ELF-1 (cell line): ENCODE results near the gene CACNG1.

Experiments
- DNase-seq: peaks from one replicate; pipeline ENCODE4 v3.0.0-alpha.2; 2016; ENCODE audit warnings: low read depth, low spot score

Gene CACNG1

DNA sequence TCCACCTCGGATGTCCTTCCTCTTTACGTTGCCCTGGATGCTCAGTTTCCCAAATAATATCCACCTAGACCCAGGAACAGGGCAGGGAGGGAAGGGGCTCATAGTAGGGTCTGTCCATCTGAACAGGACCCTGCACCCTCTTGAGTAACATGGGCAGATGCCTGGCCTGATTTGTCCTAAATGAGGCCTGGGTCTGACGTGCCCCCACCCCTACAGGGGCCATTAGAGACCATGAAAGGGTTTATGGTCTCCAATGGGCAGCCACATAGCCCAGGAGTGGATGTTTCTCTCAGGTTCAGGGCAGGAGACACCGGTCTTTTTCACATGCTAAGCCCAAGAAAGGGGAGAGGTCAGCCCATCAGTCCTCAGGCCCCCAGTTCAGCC is 6.8 kb downstream of the CACNG1 start:
- DNase-seq = no peak

DNA sequence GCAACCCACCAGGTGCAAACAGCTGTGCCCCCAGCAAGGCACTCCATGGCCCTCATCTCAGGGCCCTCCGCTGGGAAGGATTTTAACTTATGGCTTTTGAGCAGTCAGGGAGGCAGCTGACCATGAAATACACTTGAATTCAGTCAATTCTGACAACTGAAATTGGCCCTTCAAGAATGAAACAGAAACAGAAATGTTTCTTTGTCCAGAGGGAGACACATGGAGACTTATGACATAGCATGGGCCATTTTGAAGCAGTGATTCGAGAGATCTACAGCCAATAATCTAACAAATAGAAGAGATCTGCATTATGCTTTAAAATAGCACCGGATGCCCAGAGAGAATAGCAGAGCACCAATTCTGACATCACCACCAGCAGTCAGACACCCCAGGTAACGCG is 7.5 kb downstream of the CACNG1 start:
- no peak for DNase-seq

DNA sequence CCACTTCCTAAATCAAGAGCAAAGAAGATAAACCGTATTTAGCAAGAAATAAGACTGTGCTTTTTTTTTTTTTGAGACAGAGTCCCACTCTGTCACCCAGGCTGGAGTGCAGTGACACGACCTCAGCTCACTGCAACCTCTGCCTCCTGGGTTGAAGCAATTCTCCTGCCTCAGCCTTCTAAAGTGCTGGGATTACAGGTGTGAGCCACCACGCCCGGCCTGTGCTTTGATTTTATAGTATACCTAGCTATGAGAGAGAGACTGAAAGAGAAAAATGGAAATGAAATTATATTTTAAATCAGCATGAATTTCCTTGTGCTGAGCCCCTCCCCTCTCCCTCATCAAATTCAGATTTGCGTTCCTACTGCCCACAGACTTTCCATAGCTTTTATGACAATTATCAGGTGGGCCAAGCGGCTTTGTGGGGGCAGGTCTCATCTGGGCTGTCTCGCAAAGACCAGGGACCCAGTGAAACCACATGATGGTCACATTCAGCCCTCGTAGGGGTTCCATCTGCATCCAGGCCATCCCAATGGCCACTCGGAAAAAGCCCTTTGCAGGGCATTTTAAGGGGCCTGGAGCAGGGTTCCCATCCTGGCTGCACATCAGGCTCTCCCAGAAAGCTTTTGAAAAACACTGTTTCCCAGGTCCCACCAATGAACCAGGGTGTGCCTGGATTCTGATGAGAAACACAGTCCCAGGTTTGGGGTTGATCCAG is 8.5 kb downstream of the CACNG1 start:
- no peak for DNase-seq

DNA sequence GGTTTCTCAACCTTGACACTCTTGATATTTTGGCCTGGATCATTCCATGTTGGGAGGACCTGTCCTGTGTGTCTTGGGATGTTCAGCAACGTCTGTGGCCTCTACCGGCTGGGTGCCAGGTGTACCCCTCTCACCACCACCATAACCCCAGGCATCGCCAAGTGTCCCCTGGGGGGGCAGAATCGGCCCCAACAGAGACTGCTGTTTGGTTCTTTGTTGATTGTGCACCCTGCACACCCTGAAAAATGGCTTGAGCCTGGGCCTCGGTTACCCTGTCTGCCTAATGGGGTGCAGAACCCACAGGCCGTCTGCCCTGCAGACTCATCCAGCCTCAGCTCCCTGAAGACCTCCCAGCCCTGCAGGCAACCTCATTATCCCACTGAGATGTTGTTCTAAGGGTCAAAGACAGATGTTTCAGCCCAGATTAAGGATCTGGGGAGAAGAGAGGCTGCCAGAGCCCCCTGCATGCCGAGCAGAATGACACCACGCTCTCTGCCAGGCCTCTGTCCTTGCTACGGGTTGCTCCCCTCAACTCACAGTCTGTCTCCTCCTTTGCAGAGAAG is 9.2 kb downstream of the CACNG1 start:
- DNase-seq = no peak

DNA sequence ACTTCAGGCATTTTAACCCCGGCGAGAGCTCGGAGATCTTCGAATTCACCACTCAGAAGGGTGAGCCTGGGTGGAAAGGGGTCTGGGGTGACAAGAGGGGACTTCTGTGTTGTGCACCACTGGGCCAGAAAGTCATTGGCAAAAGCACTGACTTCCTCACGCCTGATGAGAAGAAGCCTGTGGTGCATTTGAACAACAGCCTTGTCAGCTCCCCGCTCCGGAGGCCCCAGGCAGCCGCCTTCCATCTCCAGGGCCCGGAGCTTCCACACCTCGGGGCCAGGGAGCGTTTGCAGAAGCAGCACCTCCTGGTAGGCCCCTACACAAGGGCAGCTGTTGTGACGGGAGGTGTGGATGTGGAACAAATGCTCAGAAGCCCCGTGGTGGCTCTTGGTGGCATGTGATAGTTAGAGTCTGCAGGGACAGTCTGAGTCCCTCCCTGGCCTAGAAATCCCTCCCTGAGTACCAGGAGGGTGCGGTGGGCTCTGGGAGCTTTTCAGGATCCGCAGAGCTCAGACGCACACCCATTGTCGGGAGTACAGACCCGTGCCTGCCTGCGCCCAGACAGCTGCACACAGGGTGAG is 9.7 kb downstream of the CACNG1 start:
- no peak for DNase-seq

DNA sequence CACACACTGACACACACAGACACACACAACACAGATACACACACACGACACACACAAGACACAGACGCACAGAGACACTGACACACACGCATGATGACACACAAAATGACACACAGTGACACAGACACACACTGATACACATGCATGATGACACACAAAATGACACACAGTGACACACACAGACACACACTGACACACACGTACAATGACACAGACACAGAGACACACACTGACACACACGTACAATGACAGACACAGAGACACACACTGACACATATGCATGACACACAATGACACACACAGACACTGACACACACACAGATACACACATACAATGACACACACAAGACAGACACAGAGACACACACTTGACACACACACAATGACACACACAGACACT is 10.3 kb downstream of the CACNG1 start:
- no peak for DNase-seq

DNA sequence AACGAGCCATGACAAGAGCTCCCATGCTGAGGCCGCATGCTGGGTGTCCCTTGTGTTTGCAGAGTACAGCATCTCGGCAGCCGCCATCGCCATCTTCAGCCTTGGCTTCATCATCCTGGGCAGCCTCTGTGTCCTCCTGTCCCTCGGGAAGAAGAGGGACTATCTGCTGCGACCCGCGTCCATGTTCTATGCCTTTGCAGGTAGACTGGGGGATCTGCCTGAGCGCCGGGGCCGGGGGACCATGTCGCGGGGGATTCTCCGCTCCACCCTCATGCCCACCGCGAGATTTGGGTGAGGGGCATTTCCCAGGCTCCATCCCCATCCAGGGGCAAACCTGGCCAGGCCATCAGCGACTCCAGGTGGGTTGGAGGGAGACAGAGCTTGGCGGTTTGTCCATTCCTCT is 10.7 kb downstream of the CACNG1 start:
- no peak for DNase-seq

DNA sequence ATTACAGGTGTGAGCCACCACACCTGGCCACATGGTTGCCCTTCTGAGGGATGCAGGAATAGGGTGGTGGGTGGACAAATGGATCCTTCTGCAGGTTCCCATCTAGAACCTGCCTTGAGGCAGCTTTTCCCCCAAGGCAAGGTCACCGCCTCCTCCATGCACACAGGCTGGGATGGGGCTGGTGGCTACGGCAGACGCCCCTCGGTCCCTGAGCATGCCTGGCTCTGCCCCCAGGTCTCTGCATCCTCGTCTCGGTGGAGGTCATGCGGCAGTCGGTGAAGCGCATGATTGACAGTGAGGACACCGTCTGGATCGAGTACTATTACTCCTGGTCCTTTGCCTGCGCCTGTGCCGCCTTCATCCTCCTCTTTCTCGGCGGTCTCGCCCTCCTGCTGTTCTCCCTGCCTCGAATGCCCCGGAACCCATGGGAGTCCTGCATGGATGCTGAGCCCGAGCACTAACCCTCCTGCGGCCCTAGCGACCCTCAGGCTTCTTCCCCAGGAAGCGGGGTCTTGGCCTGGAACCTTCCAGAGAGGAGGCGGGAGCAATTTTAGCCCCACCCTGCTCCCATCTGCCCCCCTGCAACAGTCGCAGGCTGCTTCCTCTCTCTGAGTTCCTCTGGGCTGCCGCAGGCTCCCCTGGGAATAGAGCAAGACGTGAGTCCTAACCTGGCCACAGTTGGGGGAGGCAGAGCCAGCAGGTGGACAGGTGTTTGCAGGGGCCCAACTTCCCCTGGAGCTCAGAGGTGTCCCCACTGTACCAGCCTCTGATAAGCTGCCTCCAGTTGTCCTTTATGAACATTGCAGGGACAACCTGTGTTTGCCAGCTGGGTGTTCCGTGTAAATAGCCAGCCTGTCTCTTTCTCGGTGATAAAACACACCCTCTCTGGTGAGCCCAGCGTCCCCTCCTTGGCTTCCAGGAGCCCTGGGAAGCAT is 11.7 kb downstream of the CACNG1 start:
- DNase-seq = no peak

DNA sequence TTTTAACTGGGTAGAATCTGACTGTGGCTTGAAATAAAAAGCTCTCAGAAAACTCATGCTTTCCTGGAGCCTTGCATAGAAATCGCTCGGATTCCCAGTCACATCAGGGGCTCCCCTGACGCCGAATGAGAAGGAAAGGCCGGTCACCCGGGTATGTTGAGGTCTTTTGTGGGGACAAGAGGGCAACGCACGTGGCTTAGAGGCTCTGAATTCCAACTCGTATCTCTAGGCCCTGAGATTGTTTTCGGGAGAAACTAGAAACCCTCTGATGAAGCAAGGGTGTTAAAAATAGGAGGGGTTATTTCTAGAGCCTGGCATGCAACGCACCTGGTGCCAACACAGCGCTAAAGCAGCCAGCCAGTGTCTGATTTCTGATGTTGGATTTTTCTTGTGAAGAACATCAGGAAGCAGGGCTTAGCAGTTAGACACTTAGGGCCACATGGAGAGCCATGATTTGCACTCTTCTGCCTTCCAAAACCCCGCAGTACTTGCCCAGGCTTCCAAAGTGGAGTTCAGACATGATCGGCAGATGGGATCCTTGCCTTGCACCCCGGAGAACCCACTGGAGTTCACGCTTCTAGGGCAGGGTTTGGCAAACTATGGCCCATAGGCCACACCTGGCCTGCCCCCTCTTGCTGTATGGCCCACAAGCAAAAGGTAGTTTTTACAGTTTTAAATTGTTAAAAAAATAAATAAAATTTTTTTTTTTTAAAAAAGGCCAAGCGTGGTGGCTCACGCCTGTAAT is 12.6 kb downstream of the CACNG1 start:
- no peak for DNase-seq

DNA sequence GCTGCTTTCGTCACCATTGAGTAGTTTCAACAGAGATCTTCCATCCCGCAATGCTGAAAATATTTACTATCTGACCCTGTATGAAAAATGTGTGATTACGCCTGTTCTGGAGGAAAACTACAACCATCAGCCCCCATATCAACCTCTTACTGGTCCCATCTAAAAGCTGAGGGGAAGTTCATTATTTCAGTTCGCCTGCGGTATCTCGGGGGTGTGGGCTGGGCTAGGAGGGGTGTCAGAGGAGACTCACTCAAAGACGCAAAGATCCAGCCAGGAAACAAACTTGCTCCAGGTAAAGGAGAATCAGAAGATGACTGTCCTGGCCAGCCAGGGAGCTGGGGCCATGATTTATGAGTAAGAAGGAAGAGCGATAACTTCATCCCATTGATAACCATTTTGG is 13.7 kb downstream of the CACNG1 start:
- no peak for DNase-seq

DNA sequence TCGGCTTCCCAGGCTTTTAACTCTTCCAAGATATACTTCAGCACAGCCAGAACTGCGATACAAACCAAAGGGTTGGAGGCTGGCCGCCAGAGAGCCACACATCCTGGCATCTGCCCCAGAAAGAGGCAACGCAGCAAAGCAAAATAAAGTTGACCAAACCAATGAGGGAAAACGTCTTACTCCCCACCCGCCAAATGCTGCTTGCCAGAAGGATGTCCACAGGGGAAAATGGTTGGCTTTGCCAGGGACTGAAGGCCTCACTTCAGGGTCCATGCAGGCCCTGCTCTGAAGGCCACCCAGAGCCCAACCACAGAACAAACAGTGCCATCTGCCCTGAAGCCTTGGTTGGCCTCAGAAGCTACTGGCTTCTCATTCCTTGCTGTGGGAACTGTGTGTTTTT is 15.0 kb downstream of the CACNG1 start:
- no peak for DNase-seq

DNA sequence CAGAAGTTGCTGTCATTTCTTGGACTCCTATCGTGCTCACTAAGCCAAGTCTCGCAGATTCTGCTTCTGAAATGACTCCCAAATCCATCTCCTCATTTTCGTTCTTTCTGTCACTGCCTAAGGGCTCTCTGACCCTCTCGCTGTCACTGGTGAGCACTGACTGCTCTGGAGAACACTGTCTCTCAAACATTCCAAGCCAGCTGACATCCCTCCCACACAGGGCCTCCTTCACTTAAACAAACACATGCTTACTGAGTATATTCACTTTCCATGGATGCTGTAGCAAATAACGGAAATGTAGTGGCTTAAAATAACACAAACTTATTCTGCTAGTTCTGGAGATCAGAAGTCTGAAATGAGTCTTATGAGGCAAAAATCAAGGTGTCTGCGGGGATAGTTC is 18.8 kb downstream of the CACNG1 start:
- DNase-seq = no peak

DNA sequence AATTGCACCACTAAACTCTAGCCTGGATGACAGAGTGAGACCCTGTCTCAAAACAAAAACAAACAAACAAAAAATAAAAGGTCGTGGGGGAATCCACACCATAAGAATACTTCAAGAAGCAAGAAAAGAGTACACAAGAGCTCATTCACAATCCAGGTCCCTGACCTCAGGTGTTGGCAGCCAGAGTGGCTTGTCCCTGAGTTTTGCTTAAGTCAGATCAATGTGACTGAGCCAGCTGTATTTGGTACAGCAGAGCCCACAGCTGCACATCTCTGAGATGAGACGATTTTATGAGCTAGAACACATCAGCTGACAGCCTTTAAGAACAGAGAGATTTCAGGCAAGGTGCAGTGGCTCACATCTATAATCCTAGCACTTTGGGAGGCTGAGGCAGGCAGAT is 22.4 kb downstream of the CACNG1 start:
- DNase-seq = no peak

DNA sequence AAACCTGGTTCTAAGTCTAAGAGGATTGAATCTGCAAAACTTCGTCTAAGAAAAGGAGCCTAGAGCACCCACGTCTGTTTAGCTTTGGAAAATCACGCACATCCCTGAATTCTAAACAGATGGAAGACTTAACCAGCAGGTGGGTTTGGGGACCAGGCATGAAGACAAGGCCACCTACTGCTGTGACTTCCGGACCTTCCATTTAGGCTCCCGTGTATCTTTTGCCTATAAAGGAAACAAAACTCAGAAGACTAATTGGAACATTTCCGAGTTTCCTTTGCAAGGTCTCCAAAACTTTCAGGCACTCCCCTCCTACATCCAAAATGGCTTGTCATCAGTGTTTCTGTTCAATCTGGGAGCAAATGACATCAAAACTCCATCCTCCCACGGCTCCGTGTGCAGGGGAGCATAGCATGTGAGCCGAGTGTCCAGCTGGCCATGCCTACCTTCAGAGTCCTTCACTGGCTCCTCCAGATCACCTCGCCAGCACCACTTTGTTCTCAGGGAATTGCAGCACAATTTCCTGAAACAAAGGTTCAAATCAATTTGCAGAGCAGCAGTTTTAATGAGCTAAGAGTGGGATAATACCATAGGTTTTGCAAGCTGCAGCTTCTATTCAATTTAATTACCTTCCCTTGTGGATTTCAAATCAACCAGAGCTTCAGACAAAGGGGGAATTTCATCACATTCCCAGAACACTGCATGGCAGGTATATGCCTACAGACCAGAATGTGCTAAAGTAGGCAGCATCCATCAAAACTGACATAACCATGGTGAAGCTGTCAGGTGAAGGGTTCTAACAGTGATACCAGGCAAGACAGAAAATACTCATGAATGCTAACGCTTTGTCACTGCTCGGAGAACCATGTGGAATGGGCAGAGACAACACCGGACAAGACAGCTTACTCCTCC is 23.5 kb downstream of the CACNG1 start:
- no peak for DNase-seq

DNA sequence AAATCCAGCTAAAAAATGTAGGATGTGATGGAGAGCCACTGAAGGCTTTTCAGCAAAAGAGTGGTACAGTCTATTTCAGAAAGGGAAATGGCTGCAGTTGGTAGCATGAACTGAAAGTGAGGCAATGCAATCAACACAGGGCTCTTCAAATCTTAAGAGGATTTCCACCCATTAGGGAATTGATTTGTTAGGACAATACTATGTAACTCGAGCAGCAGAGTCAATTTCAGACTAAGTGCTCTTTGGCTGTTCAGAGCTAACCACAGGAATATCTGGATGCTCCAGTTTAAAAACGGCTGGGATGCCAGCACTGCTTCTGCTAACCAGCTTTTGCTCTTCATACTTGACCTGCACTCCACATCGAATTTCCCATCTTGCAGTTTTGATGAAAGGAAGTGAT is 24.6 kb downstream of the CACNG1 start:
- DNase-seq = no peak

DNA sequence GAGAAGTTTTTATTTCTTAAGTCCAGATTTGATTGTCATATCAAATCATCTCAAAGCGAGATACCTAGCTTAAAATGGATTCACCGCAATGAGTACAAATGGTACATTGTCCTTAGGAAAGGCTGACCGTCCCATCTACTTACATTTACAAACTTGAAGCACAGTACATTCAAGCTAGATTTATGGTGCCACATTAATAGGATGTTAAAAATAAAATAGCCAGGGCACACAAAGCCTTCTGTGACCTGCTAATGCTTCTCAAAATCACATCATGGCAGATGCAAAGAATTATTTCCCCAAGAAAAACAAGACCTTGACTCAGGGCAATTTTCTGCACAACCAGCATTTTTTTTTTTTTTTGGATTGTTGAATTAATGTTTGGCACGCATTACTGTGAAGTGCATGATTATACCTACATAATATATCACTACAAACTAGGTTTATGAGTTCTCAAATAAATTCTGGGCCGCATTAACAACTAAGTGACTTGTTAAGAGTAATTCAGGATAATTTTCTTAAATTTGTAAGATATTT is 25.3 kb downstream of the CACNG1 start:
- no peak for DNase-seq

DNA sequence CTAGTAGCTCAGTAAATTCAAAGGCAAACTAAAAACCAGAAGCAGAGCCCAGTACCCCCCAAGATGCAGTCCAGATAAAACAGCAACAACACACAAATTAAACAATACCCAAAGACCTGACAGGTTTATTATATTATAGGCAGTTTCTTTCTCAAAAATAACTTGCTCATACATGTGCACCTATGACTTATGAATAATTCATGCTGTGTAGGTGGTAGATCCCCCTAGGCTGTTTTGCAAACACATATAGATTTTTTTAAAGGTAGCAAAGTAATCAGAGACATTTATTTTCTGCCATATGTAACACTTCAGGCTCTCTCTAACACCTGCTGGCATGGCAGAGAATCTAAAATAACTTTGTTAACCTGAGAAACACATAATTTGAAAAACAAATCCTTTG is 27.2 kb downstream of the CACNG1 start:
- no peak for DNase-seq

DNA sequence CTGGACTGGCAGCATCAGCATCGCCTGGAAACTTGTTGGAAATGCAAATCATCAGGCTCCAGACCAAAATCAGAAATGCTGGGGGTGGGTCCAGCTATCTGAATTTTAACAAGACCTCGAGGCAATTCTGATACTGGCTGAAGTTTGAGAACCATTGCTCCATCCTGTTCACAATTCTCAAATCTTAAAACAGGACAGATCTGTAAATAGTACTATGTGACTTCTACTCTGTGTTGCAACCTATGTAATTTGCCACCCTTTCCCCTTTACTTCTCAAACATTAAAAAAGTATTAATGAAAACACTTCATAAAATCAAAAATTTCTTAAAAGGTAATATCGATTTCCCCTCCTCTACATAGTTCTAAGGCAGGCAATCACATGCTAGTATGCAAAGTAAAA is 28.5 kb downstream of the CACNG1 start:
- no peak for DNase-seq

DNA sequence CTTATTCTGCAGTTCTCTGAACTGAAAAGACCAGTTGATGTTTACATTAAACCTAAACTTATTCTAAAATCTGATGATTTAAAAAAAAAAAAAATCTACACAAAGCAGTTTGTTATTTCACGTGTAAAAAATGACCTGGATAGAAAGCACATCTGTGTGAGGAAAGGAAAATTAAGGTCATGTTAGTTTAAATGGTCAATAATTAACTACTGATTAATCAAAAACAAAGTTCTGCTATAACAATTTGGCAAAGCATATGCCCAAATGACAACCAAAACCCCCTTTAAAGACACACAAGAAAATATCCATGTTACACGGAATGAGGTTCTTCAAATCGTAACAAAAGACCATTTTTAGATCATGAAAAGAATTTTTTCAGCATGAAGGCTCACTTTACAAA is 30.4 kb downstream of the CACNG1 start:
- DNase-seq = no peak

DNA sequence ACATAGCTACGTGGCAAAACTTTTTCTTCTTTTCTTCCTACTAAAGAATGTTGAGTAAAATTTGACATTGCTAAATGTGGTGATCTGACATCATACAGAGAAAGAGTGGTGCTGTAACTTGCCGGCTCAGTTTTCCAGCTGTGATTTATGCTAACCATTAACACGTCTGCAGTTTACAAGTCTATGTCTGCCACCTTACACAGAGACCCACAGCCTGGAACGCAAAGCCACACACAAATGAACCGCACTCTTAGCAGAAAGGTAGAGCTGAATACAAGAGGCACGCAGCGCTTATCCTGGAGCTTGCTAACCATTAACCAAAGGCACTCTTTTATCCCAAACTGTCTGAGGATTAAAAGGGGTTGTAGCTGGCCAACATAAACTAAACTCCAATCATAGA is 31.9 kb downstream of the CACNG1 start:
- no peak for DNase-seq
